Breast epithelium (tissue), 4 donors: ENCODE measurements around the gene ZSWIM4. TPM values are rescaled to one million over a fixed set of nuclear protein-coding genes. Genes with fewer than 3 reads are reported as not detected.
"Not testable (repeated sequence)": the region's sequence is repeated elsewhere in the genome, so short reads cannot be mapped to it uniquely, and the experiment has no call there.

Experiments
- DNase-seq, 2 donors: peaks; one replicate each; pipeline ENCODE4 v3.0.0-alpha.2; 2019; ENCODE audit warnings: low spot score in 2 of 2
- H3K27ac ChIP-seq, 2 donors: fragments of 200-600 bp; sonication (generic) in 1 of 2; one replicate each; pipeline ENCODE4 v1.5.1; 2016 to 2019; ENCODE audit warnings: mild to moderate bottlenecking in 1 of 2
- H3K27me3 ChIP-seq, 2 donors: fragments of 200-600 bp; sonication (generic) in 1 of 2; one replicate each; pipeline versions ENCODE4 v1.5.1 to v1.6.0; 2017 to 2019; ENCODE audit warnings: control low read depth in 1 of 2, mild to moderate bottlenecking in 1 of 2
- H3K36me3 ChIP-seq: fragments of 200-600 bp; one replicate; pipeline ENCODE4 v1.5.1; 2019
- H3K4me1 ChIP-seq, 2 donors: fragments of 200-600 bp; sonication (generic); one replicate each; pipeline ENCODE4 v1.5.1; 2016 to 2019; ENCODE audit warnings: control low read depth in 1 of 2
- H3K4me3 ChIP-seq, 3 donors: fragments of 200-600 bp; sonication (generic); 1 replicate in 2 of 3; 2 replicates in 1 of 3; pipeline ENCODE4 v1.5.1; 2016 to 2019; ENCODE audit warnings: mild to moderate bottlenecking in 3 of 3, moderate library complexity in 2 of 3
- H3K9me3 ChIP-seq, 2 donors: fragments of 200-600 bp; sonication (generic) in 1 of 2; one replicate each; pipeline ENCODE4 v1.5.1; 2016 to 2019; ENCODE audit warnings: control low read depth in 1 of 2
- CTCF ChIP-seq, 3 donors: fragments of 450-650 bp; IDR thresholded peaks; one replicate each; pipeline ENCODE4 v1.5.1; 2016 to 2017; ENCODE audit warnings: antibody characterized with exemption in 3 of 3, mild to moderate bottlenecking in 3 of 3, moderate library complexity in 3 of 3
- POLR2A ChIP-seq: fragments of 450-650 bp; IDR thresholded peaks from one replicate; pipeline ENCODE4 v1.6.1; 2016; ENCODE audit warnings: antibody characterized with exemption, mild to moderate bottlenecking, moderate library complexity
- POLR2AphosphoS5 ChIP-seq, 3 donors: sonication (generic); formaldehyde crosslinking; IDR thresholded peaks; one replicate each; pipeline ENCODE4 v1.6.1; 2017; ENCODE audit warnings: antibody characterized with exemption in 3 of 3
- intact Hi-C: fragments of 100-400 bp; cut with DNase I; formaldehyde crosslinking; loops from one replicate; pipeline ENCODE4 v1.15.1; 2023; ENCODE audit warnings: low total_unique reads
- total RNA-seq, 3 donors: library from RNA; depleted of rRNA; stranded (reverse); fragments of >200 nt; gene quantifications; one replicate each; pipeline ENCODE4 v1.1.0, GENCODE V29; 2016

Gene ZSWIM4
- total RNA-seq, 3 donors from 2014 or later = 1.1 to 8.5 (median 6.9) TPM

- Histone ChIP-seq H3K4me3 (no peak overlapping the region), H3K9me3 (no peaks in the 10 kb centered on the region), H3K27me3 (no peaks in the 10 kb centered on the region), H3K27ac (peak overlapping the region; percentile 100), H3K36me3 (no peaks in the 10 kb centered on the region), H3K4me1 (peaks cover 17 to 23% of the 10 kb centered on the region in 2 donors)
- TF ChIP-seq POLR2A (no peak), CTCF (IDR thresholded peaks at IDR 0.05) (no peak), POLR2AphosphoS5 (IDR thresholded peaks at IDR 0.05) (no peak)
- intact Hi-C loops = no loop called here
- DNase-seq = peak in 1 of 2 donors; percentile 32
Measured at GRCh38 chr19:13848798-13849676, 53.8 kb downstream of the ZSWIM4 start.

DNA sequence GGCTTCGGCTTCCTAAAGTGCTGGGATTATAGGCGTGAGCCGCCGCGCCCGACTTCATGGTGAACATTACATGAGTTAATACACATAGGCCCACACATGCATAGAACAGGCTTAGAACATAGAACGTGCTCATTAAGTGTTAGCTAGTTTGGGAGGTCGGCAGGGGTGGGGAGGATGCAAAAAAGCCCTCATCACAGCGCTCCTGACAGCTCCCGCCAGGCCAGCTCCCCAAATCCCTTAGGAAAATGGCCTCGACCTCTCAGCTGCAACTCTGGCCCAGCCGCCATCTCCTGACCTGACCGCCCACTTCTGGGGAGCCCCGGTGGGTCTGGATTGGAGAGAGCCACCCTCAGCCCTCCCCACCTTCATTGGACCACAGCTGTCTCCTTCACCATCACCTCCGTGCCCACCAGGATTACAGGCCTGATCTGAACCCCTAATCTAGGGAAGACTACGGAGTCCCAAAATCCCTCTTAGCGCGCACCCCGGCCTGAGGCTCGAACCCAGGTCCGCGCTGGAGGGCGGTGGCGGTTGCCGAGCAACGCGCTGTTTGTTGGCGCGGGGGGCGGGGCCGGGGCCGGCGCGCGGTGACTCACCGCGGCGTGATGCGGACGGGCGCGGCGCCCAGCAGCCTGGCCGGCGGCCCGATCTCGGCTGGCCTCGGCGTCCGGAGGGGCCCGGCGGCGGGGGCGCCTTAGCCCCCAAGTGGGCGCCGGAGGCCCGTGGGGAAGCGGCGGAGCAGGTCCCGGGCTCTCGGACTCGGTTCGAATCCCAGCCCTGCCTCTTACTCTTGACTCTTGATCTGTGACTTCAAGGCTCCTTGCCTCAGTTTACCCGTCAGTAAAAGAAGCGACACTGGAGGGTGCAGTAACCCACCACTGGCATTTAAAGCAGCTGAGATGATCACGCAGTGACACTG lies 55.0 kb downstream of the ZSWIM4 start:
- Histone ChIP-seq H3K4me1 (peaks cover 16 to 23% of the 10 kb centered on the region in 2 donors), H3K27me3 (no peaks in the 10 kb centered on the region), H3K9me3 (no peaks in the 10 kb centered on the region), H3K4me3 (peak overlapping the region; percentile 30 to 59 (median 46)), H3K36me3 (no peaks in the 10 kb centered on the region), H3K27ac (peak overlapping the region; percentile 100)
- DNase-seq = peak; percentile 79 to 86
- peak in 1 of 3 donors; percentile 72 for TF ChIP-seq POLR2AphosphoS5 (IDR thresholded peaks at IDR 0.05)
- TF ChIP-seq POLR2A = no peak
- intact Hi-C loops = no loop called here

DNA sequence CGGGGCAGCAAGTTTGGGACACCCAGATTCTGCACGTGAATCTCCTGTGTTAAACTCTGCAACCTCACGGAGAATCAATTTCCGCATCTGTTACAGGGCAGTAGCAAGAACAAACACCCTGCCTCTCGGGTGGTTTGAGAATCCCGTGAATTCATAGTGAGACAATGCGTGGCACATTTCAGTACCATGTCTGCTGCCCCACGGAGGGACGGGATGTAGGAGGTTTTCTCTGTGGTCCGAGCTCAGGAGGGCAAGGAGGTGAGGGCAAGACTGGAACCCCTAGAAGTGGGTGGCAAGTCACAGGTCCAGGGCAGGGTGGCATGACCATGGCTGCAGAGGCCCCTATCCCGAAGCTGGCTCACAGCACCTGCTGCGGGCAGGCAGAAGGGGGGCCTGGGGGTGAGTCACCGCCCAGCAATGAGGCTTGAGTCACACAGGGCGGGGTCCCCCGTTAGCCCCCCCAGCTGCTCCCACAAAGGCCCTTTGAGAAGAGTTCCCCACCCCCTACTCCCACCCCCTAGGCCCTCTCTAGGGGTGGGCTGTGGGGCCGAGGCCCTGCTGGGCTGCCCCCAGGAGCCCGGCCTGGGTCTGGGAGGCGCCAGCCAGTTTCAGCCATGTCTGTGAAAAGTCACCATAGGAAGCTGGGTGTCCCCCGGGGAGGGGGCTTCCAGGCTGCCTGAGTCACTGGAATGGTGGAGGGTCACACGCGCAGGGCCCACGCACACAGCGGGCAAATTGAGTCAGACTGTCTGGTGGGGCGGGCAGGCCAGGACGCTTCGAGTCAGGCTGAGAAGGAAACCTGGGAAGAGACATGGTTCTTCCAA lies 55.9 kb downstream of the ZSWIM4 start:
- no peaks in the 10 kb centered on the region for H3K9me3 ChIP-seq
- no peaks in the 10 kb centered on the region for H3K36me3 ChIP-seq
- TF ChIP-seq POLR2AphosphoS5 (IDR thresholded peaks at IDR 0.05) (peak; percentile 85 to 95 (median 88)), CTCF (IDR thresholded peaks at IDR 0.05) (no peak), POLR2A (peak; percentile 20)
- no peaks in the 10 kb centered on the region for H3K27me3 ChIP-seq
- H3K4me3 ChIP-seq = peak overlapping the region; percentile 30 to 59 (median 46)
- peak overlapping the region; percentile 100 for H3K27ac ChIP-seq
- intact Hi-C loops = no loop called here
- DNase-seq = peak; percentile 91 to 96
- peaks cover 16 to 18% of the 10 kb centered on the region in 2 donors for H3K4me1 ChIP-seq

GRCh38 chr19:13851734-13852114 lies 56.5 kb downstream of the ZSWIM4 start:
- intact Hi-C loops, H3K9me3 ChIP-seq, H3K36me3 ChIP-seq, H3K27me3 ChIP-seq, DNase-seq: not testable (repeated sequence)
- Histone ChIP-seq H3K4me1 (peaks cover 10 to 12% of the 10 kb centered on the region in 2 donors), H3K27ac (peak overlapping the region; percentile 100), H3K4me3 (peak overlapping the region in 1 of 3 donors; percentile 59)

GRCh38 chr19:13852171-13852707 lies 57.0 kb downstream of the ZSWIM4 start:
- H3K27me3 ChIP-seq, DNase-seq, H3K9me3 ChIP-seq, H3K36me3 ChIP-seq, H3K4me3 ChIP-seq, intact Hi-C loops, H3K4me1 ChIP-seq: not testable (repeated sequence)
- peak overlapping the region; percentile 64 to 100 for H3K27ac ChIP-seq

- TF ChIP-seq POLR2A (no peak), POLR2AphosphoS5 (IDR thresholded peaks at IDR 0.05) (no peak), CTCF (IDR thresholded peaks at IDR 0.05) (no peak)
- no peak for DNase-seq
Measured at GRCh38 chr19:13856497-13856896, 61.3 kb downstream of the ZSWIM4 start.

More at GRCh38 chr19:13856497-13856896, 61.3 kb downstream of the ZSWIM4 start:
- Histone ChIP-seq H3K4me3 (no peak overlapping the region), H3K9me3 (no peaks in the 10 kb centered on the region), H3K27me3 (no peaks in the 10 kb centered on the region), H3K4me1 (peaks cover under 1 to 2% of the 10 kb centered on the region in 2 donors), H3K36me3 (no peaks in the 10 kb centered on the region), H3K27ac (no peak overlapping the region)
- intact Hi-C loops = no loop called here
